Choroid plexus epithelial cell (primary cell): ENCODE data around the gene ACTN3.
"Not testable (repeated sequence)": the region's sequence is repeated elsewhere in the genome, so short reads cannot be mapped to it uniquely, and the experiment has no call there.

Experiments used
- DNase-seq: peaks from one replicate; pipeline ENCODE4 v3.0.0-alpha.2; 2010; ENCODE audit warnings: low read depth
- H3K4me3 ChIP-seq: 2 replicates; pipeline ENCODE4 v1.5.1; 2011; ENCODE audit warnings: low read depth, mild to moderate bottlenecking, control low read depth, low read length, moderate library complexity
- TF ChIP-seq, protein P1 (sequence below): conservative IDR thresholded peaks from 2 replicates; pipeline ENCODE4 v1.5.1; 2011; ENCODE audit warnings: low read depth, mild to moderate bottlenecking, control low read depth, inconsistent platforms, low read length, moderate library complexity

ACTN3 gene

DNA sequence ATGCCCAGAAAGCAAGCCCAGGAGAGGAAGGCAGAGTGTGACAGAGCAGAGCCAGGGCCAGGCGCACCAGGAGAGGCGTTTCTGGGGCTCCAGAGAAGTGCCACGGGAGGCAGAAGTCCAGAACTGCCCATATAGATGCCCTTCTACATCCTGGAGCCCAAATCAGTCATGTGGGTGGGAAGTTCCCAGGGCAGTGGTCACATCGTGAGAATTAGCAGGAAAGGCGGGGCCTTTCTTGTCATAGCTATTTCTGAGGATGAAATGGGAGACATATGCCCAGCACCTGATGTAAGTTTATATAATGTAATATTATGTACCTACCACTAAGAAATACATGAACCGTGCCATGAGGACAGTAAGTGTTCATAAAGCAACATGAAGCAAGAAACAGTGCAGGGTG is 13.9 kb upstream of the ACTN3 start:
- TF ChIP-seq, protein P1, sequence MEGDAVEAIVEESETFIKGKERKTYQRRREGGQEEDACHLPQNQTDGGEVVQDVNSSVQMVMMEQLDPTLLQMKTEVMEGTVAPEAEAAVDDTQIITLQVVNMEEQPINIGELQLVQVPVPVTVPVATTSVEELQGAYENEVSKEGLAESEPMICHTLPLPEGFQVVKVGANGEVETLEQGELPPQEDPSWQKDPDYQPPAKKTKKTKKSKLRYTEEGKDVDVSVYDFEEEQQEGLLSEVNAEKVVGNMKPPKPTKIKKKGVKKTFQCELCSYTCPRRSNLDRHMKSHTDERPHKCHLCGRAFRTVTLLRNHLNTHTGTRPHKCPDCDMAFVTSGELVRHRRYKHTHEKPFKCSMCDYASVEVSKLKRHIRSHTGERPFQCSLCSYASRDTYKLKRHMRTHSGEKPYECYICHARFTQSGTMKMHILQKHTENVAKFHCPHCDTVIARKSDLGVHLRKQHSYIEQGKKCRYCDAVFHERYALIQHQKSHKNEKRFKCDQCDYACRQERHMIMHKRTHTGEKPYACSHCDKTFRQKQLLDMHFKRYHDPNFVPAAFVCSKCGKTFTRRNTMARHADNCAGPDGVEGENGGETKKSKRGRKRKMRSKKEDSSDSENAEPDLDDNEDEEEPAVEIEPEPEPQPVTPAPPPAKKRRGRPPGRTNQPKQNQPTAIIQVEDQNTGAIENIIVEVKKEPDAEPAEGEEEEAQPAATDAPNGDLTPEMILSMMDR = no peak
- DNase-seq = no peak
- H3K4me3 ChIP-seq = no peak overlapping the region

DNA sequence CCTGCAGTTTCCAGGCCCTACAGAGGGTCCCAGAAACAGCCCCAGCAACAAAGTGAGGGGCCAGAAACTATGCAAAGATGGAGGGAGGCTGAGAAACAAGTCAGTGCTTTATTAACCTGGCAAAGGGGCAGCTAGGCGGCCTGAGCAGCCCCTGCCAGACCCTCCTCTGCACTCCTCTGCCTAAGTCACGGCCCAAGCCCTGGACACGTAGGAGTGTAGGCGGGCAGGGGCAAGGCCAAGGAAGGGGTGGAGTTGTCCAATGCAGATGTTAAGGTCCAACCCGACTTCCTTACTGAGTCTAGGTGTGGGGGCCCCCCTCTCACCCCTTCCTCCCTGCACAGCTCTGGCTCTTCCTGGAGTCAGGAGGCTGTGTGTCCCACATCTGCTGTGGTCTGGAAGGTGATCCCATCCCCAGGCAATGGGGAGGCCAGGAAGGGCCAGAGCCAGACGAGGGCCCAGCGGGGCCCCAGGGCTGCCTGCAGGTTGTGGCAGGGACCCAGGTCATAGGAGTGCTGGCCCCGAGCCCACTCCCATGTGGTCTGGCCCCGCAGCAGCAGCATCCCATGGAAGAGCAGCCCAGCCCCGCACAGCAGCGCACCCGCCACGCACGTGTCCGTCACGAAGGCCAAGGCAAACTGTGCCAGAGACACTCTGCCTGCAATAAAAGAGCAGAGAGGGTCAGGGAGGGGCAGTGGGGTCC is 7.4 kb upstream of the ACTN3 start:
- DNase-seq = no peak
- TF ChIP-seq, protein P1 = no peak
- H3K4me3 ChIP-seq = no peak overlapping the region

GRCh38 chr11:66539870-66540213 is 6.9 kb upstream of the ACTN3 start:
- TF ChIP-seq, protein P1 = no peak
- no peak overlapping the region for H3K4me3 ChIP-seq
- no peak for DNase-seq

DNA sequence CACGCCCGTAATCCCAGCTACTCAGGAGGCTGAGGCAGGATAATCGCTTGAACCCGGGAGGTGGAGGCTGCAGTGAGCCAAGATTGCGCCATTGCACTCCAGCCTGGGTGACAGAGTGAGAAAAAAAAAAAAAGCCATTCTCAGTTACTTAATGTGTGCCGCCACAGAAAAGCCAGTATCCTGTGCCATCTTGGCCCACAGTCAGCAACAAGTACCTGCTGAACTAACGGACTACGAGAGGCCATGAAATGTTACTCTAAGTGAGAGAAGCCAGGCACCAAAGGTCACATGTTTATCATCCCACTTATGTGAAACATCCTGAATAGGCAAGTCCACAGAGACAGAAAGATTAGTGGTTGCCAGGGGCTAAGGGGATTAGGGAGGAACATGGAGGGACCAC is 6.1 kb upstream of the ACTN3 start:
- not testable (repeated sequence) for H3K4me3 ChIP-seq, DNase-seq

- TF ChIP-seq, protein P1 = no peak
- H3K4me3 ChIP-seq = no peak overlapping the region
- no peak for DNase-seq
Observed at GRCh38 chr11:66541892-66542291, 4.8 kb upstream of the ACTN3 start.

- TF ChIP-seq, protein P1 = no peak
- DNase-seq = no peak
- H3K4me3 ChIP-seq = no peak overlapping the region
Observed at GRCh38 chr11:66542362-66542761, 4.3 kb upstream of the ACTN3 start.

DNA sequence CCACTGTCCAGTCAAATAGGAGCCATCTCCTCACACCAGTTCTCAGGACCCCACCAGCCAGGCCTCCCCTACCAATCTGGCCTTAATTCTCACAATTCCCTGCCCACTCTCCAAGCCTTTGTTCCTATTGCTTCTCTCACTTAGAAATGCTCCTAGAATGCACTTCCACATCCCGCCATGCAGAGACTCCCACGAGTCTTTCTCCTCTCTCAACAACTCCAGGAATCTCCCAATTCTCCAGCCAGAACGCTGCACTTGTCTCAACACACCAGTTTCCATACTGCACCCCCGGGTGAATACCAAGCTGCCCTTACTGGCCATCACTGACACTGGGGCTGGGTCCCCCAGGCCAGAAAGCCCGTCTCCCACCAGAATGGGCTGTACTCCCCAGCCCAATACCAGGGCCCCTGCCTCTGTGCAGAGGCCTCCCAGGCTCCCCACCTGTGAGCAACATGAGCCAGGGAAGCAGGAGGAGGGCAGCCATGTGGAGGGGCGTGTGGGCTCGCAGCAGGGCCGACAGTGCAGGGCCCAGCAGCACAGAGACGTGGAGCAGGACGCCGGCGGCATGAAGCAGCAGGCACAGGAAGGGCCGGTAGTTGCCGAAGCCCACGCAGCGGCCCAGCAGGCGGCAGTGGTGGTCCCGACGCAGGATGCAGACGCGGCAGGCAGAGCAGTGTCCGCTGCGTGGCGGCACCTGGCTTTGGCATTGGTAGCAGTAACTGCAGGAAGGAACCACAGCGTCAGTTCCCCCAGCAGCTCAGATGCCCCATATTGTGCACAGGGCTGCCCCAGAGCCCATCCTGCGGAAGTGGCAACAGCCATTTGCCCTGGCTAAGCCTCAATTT is 3.2 kb upstream of the ACTN3 start:
- H3K4me3 ChIP-seq = peak overlapping the region; percentile 22
- TF ChIP-seq, protein P1 = peak; percentile 74
- peak; percentile 66 for DNase-seq

- DNase-seq = not testable (repeated sequence)
- H3K4me3 ChIP-seq = peak overlapping the region; percentile 77
Observed at GRCh38 chr11:66544952-66545351, 1.8 kb upstream of the ACTN3 start.
